ENCODE results near the gene SEMA5A.

Gene SEMA5A

GRCh38 chr5:9251379-9251980 is 294.4 kb downstream of the SEMA5A start:
- no peak for DNase-seq

GRCh38 chr5:9249231-9249630 is 296.6 kb downstream of the SEMA5A start:
- DNase-seq = no peak

GRCh38 chr5:9245071-9245470 is 300.8 kb downstream of the SEMA5A start:
- no peak for DNase-seq

- DNase-seq = no peak
Measured at GRCh38 chr5:9244417-9244816, 301.5 kb downstream of the SEMA5A start.

GRCh38 chr5:9241479-9242305 is 304.2 kb downstream of the SEMA5A start:
- DNase-seq = no peak

GRCh38 chr5:9240431-9240830 is 305.4 kb downstream of the SEMA5A start:
- no peak for DNase-seq

- DNase-seq = no peak
Measured at GRCh38 chr5:9239626-9240025, 306.2 kb downstream of the SEMA5A start.

GRCh38 chr5:9239071-9239470 is 306.8 kb downstream of the SEMA5A start:
- DNase-seq = no peak

GRCh38 chr5:9233712-9234111 is 312.2 kb downstream of the SEMA5A start:
- DNase-seq = no peak

GRCh38 chr5:9233035-9233434 is 312.8 kb downstream of the SEMA5A start:
- DNase-seq = no peak

- DNase-seq = no peak
Measured at GRCh38 chr5:9231842-9232241, 314.0 kb downstream of the SEMA5A start.

GRCh38 chr5:9230355-9230754 is 315.5 kb downstream of the SEMA5A start:
- no peak for DNase-seq

- no peak for DNase-seq
Measured at GRCh38 chr5:9226016-9226536, 319.8 kb downstream of the SEMA5A start.

- no peak for DNase-seq
Measured at GRCh38 chr5:9222054-9222976, 323.6 kb downstream of the SEMA5A start.

GRCh38 chr5:9218358-9218757 is 327.5 kb downstream of the SEMA5A start:
- no peak for DNase-seq

GRCh38 chr5:9212605-9213004 is 333.3 kb downstream of the SEMA5A start:
- DNase-seq = no peak

- DNase-seq = no peak
Measured at GRCh38 chr5:9209846-9210492, 335.9 kb downstream of the SEMA5A start.

GRCh38 chr5:9207817-9208418 is 338.0 kb downstream of the SEMA5A start:
- peak; percentile 60 for DNase-seq

GRCh38 chr5:9202636-9203035 is 343.2 kb downstream of the SEMA5A start:
- no peak for DNase-seq

- no peak for DNase-seq
Measured at GRCh38 chr5:9201761-9202160, 344.1 kb downstream of the SEMA5A start.

GRCh38 chr5:9201011-9201410 is 344.9 kb downstream of the SEMA5A start:
- no peak for DNase-seq

GRCh38 chr5:9198394-9198793 is 347.5 kb downstream of the SEMA5A start:
- DNase-seq = no peak
